NB4 (cell line): ENCODE measurements around the gene NDUFB10.

Experiments used
- MYC ChIP-seq: IDR thresholded peaks from 2 replicates; pipeline ENCODE4 v1.6.1; 2011; ENCODE audit warnings: low read depth, low read length
- POLR2A ChIP-seq: IDR thresholded peaks from 2 replicates; pipeline ENCODE4 v1.6.1; 2011; ENCODE audit warnings: mild to moderate bottlenecking; ENCODE audit not compliant: insufficient read length; ENCODE audit errors: extremely low read depth
- TF ChIP-seq, protein P1 (sequence below): IDR thresholded peaks from 2 replicates; pipeline ENCODE4 v1.6.1; 2011; ENCODE audit warnings: low read depth, low read length
- TF ChIP-seq, protein P2 (sequence below): IDR thresholded peaks from one replicate; pipeline ENCODE4 v1.5.1; 2012; ENCODE audit warnings: low read depth, low read length

DNA sequence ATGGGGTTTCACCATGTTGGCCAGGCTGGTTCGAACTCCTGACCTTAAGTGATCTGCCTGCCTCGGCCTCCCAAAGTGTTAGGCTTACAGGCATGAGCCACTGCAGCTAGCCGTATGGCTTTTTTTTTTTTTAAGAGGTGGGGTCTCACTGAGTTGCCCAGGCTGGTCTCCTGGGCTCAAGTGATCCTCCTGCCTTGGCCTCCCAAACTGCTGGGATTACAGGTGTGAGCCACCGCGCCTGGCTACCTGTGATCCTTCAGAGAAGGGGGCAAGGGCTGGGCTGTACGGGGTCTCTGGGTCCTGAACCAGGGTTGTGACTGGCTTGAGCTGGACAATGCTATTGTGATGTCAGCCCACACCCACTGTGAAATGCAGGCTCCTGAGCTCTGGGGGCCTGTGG, 7.1 kb downstream of the NDUFB10 start, which contains the start of gene RNF151:
- TF ChIP-seq, protein P1, sequence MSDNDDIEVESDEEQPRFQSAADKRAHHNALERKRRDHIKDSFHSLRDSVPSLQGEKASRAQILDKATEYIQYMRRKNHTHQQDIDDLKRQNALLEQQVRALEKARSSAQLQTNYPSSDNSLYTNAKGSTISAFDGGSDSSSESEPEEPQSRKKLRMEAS = no peak
- TF ChIP-seq, protein P2, sequence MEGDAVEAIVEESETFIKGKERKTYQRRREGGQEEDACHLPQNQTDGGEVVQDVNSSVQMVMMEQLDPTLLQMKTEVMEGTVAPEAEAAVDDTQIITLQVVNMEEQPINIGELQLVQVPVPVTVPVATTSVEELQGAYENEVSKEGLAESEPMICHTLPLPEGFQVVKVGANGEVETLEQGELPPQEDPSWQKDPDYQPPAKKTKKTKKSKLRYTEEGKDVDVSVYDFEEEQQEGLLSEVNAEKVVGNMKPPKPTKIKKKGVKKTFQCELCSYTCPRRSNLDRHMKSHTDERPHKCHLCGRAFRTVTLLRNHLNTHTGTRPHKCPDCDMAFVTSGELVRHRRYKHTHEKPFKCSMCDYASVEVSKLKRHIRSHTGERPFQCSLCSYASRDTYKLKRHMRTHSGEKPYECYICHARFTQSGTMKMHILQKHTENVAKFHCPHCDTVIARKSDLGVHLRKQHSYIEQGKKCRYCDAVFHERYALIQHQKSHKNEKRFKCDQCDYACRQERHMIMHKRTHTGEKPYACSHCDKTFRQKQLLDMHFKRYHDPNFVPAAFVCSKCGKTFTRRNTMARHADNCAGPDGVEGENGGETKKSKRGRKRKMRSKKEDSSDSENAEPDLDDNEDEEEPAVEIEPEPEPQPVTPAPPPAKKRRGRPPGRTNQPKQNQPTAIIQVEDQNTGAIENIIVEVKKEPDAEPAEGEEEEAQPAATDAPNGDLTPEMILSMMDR = no peak
- TF ChIP-seq POLR2A (no peak), MYC (no peak)
